H9 (cell line): ENCODE measurements around the gene PGGHG. TPM values are rescaled to one million over a fixed set of nuclear protein-coding genes. Genes with fewer than 3 reads are reported as not detected.

Source experiments
- DNase-seq: peaks from one replicate; pipeline ENCODE4 v3.0.0-alpha.2; 2017
- H2AFZ ChIP-seq: one replicate; pipeline ENCODE4 v1.6.1; 2013; ENCODE audit warnings: mild to moderate bottlenecking, low read length, control low read depth, moderate library complexity
- H2AK5ac ChIP-seq: 2 replicates; pipeline ENCODE4 v1.6.1; 2013; ENCODE audit warnings: low read length, control low read depth, mixed read lengths; ENCODE audit not compliant: insufficient read length
- H2BK120ac ChIP-seq: one replicate; pipeline ENCODE4 v1.6.1; 2013; ENCODE audit warnings: low read depth, mild to moderate bottlenecking, low read length, control low read depth, inconsistent platforms; ENCODE audit not compliant: poor library complexity, severe bottlenecking
- H2BK12ac ChIP-seq: 2 replicates; pipeline ENCODE4 v1.6.1; 2013; ENCODE audit warnings: low read length, control low read depth, mixed read lengths, low read depth; ENCODE audit not compliant: insufficient read length
- H2BK15ac ChIP-seq: 2 replicates; pipeline ENCODE4 v1.6.1; 2013; ENCODE audit warnings: low read depth, low read length, control low read depth
- H2BK20ac ChIP-seq: one replicate; pipeline ENCODE4 v1.6.1; 2013; ENCODE audit warnings: low read depth, mild to moderate bottlenecking, low read length, control low read depth, inconsistent platforms; ENCODE audit not compliant: poor library complexity, severe bottlenecking
- H2BK5ac ChIP-seq: 2 replicates; pipeline ENCODE4 v1.6.1; 2013; ENCODE audit warnings: low read length, control low read depth, mixed read lengths; ENCODE audit not compliant: insufficient read length
- H3K14ac ChIP-seq: 2 replicates; pipeline ENCODE4 v1.6.1; 2013; ENCODE audit warnings: low read length, control low read depth; ENCODE audit not compliant: insufficient read depth
- H3K18ac ChIP-seq: 2 replicates; pipeline ENCODE4 v1.6.1; 2013; ENCODE audit warnings: low read depth, mild to moderate bottlenecking, mixed read lengths, low read length, control low read depth; ENCODE audit not compliant: insufficient read length
- H3K23ac ChIP-seq: 2 replicates; pipeline ENCODE4 v1.6.1; 2013; ENCODE audit warnings: low read length, control low read depth, mixed read lengths, low read depth; ENCODE audit not compliant: insufficient read length
- H3K23me2 ChIP-seq: 2 replicates; pipeline ENCODE4 v1.6.1; 2013; ENCODE audit warnings: low read depth, mild to moderate bottlenecking, mixed read lengths, low read length, control low read depth; ENCODE audit not compliant: insufficient read length, poor library complexity, severe bottlenecking
- H3K27ac ChIP-seq: 2 replicates; pipeline ENCODE4 v1.5.1; 2013; ENCODE audit warnings: low read length, control low read depth, mixed read lengths, low read depth; ENCODE audit not compliant: insufficient read length
- H3K27me3 ChIP-seq: 2 replicates; pipeline ENCODE4 v1.6.1; 2013; ENCODE audit warnings: low read length, control low read depth, inconsistent platforms; ENCODE audit not compliant: insufficient read depth
- H3K4ac ChIP-seq: 2 replicates; pipeline ENCODE4 v1.6.1; 2013; ENCODE audit warnings: low read depth, mild to moderate bottlenecking, control low read depth, inconsistent platforms, low read length, moderate library complexity
- H3K4me1 ChIP-seq: 2 replicates; pipeline ENCODE4 v1.6.1; 2013; ENCODE audit warnings: low read length, control low read depth, inconsistent platforms; ENCODE audit not compliant: insufficient read depth
- H3K4me2 ChIP-seq: 2 replicates; pipeline ENCODE4 v1.6.1; 2013; ENCODE audit warnings: low read length, control low read depth, mixed read lengths; ENCODE audit not compliant: insufficient read length, insufficient read depth
- H3K56ac ChIP-seq: 2 replicates; pipeline ENCODE4 v1.6.1; 2013; ENCODE audit warnings: low read depth, mild to moderate bottlenecking, mixed read lengths, low read length, control low read depth; ENCODE audit not compliant: insufficient read length
- H3K79me1 ChIP-seq: 2 replicates; pipeline ENCODE4 v1.6.1; 2013; ENCODE audit warnings: low read depth, mild to moderate bottlenecking, moderate library complexity, low read length, control low read depth, inconsistent platforms; ENCODE audit not compliant: insufficient read depth, poor library complexity, severe bottlenecking
- H3K79me2 ChIP-seq: 2 replicates; pipeline ENCODE4 v1.6.1; 2013; ENCODE audit warnings: low read length, control low read depth, inconsistent platforms; ENCODE audit not compliant: insufficient read depth
- H3K9ac ChIP-seq: 2 replicates; pipeline ENCODE4 v1.6.1; 2013; ENCODE audit warnings: low read length, control low read depth, mixed read lengths; ENCODE audit not compliant: insufficient read length; ENCODE audit errors: extremely low read depth
- H3K9me3 ChIP-seq: one replicate; pipeline ENCODE4 v1.6.1; 2013; ENCODE audit warnings: low read depth, low read length, inconsistent platforms; ENCODE audit not compliant: control insufficient read depth
- H3T11ph ChIP-seq: one replicate; pipeline ENCODE4 v1.6.1; 2013; ENCODE audit warnings: mild to moderate bottlenecking, low read length, control low read depth, inconsistent platforms
- H4K20me1 ChIP-seq: one replicate; pipeline ENCODE4 v1.6.1; 2013; ENCODE audit not compliant: control insufficient read depth, insufficient read length, insufficient read depth
- H4K5ac ChIP-seq: 2 replicates; pipeline ENCODE4 v1.6.1; 2013; ENCODE audit warnings: low read depth, mild to moderate bottlenecking, mixed read lengths, low read length, control low read depth; ENCODE audit not compliant: insufficient read length
- H4K8ac ChIP-seq: replicated peaks from 2 replicates; pipeline ENCODE4 v1.6.1; 2013; ENCODE audit warnings: low read length, control low read depth, mixed read lengths, low read depth; ENCODE audit not compliant: insufficient read length
- H4K91ac ChIP-seq: 2 replicates; pipeline ENCODE4 v1.6.1; 2013; ENCODE audit warnings: low read depth, mild to moderate bottlenecking, moderate library complexity, mixed read lengths, low read length, control low read depth; ENCODE audit not compliant: insufficient read length
- H3K27ac Mint-ChIP-seq, 3 experiments: 2 replicates in 2 of 3; 3 replicates in 1 of 3; pipeline ENCODE4 v1.8.0; 2020 to 2021; ENCODE audit warnings: mixed read lengths in 3 of 3, mild to moderate bottlenecking in 1 of 3, moderate library complexity in 1 of 3
- H3K27me3 Mint-ChIP-seq: 2 replicates; pipeline ENCODE4 v1.8.0; 2021; ENCODE audit warnings: low read depth, mild to moderate bottlenecking, moderate library complexity, mixed read lengths
- H3K36me3 Mint-ChIP-seq, 3 experiments: 2 replicates in 2 of 3; 3 replicates in 1 of 3; pipeline ENCODE4 v1.8.0; 2020 to 2021; ENCODE audit warnings: low read depth in 3 of 3, mixed read lengths in 3 of 3; ENCODE audit not compliant: insufficient read depth in 1 of 3
- H3K4me1 Mint-ChIP-seq, 2 experiments: 2 replicates each; pipeline ENCODE4 v1.8.0; 2020; ENCODE audit warnings: mixed read lengths in 2 of 2
- H3K4me3 Mint-ChIP-seq, 2 experiments: 2 replicates in 1 of 2; 3 replicates in 1 of 2; pipeline ENCODE4 v1.8.0; 2020 to 2021; ENCODE audit warnings: mild to moderate bottlenecking in 2 of 2, mixed read lengths in 2 of 2, moderate library complexity in 1 of 2
- H3K9me3 Mint-ChIP-seq, 2 experiments: 2 replicates in 1 of 2; 3 replicates in 1 of 2; pipeline ENCODE4 v1.8.0; 2020; ENCODE audit warnings: mild to moderate bottlenecking in 2 of 2, mixed read lengths in 2 of 2, moderate library complexity in 1 of 2
- CTCF ChIP-seq: fragments of 200-600 bp; sonication (generic); conservative IDR thresholded peaks from 3 replicates; pipeline ENCODE4 v1.8.0; 2021; ENCODE audit warnings: antibody characterized with exemption, mild to moderate bottlenecking
- WGBS: extraction: QIAGEN DNeasy Blood & Tissue Kit; methylation state at CpG from one replicate; pipeline ENCODE4 v1.1.7; 2013; ENCODE audit warnings: missing lambda C conversion rate, low lambda C conversion rate, mixed read lengths; ENCODE audit not compliant: insufficient read length; ENCODE audit errors: extremely low coverage; 5-methylcytosine and 5-hydroxymethylcytosine counted together
- total RNA-seq: library from RNA; stranded (reverse); gene quantifications from 2 replicates; pipeline ENCODE4 v1.2.1, GENCODE V29; 2021

PGGHG gene
- total RNA-seq, 1 experiment from 2014 or later = 58.3 TPM

GRCh38 chr11:285021-285893 is 3.7 kb upstream of the PGGHG start:
- H3K18ac ChIP-seq = no peak overlapping the region
- H2AFZ ChIP-seq = no peak overlapping the region
- H3K56ac ChIP-seq = no peak overlapping the region
- TF ChIP-seq CTCF = no peak
- H3K79me1 ChIP-seq = no peaks in the 10 kb centered on the region
- H3K4me1 Mint-ChIP-seq = peaks cover 31 to 39% of the 10 kb centered on the region in 2 experiments
- H3K4ac ChIP-seq = no peak overlapping the region
- H3K14ac ChIP-seq = no peak overlapping the region; the same call in 1 of the 2 replicates
- no peak overlapping the region for H3K4me2 ChIP-seq
- H3K27ac ChIP-seq = no peak overlapping the region
- H3K23ac ChIP-seq = no peak overlapping the region
- H3K4me3 Mint-ChIP-seq = no peak overlapping the region
- no peaks in the 10 kb centered on the region for H3K4me1 ChIP-seq
- H4K20me1 ChIP-seq = no peaks in the 10 kb centered on the region
- no peak overlapping the region for H3T11ph ChIP-seq
- no peak overlapping the region for H3K9ac ChIP-seq
- H3K79me2 ChIP-seq = no peaks in the 10 kb centered on the region
- no peak overlapping the region for H2AK5ac ChIP-seq
- no peak overlapping the region for H4K91ac ChIP-seq
- H3K36me3 Mint-ChIP-seq = no peaks in the 10 kb centered on the region; a peak in 3 of 7 replicates
- no peak overlapping the region for H2BK5ac ChIP-seq
- H3K9me3 ChIP-seq = no peaks in the 10 kb centered on the region
- H2BK15ac ChIP-seq = no peak overlapping the region
- H3K23me2 ChIP-seq = peaks cover 9% of the 10 kb centered on the region
- peak overlapping the region; percentile 25 to 68 (median 68); a peak in 4 of 7 replicates for H3K27ac Mint-ChIP-seq
- no peak overlapping the region for H4K5ac ChIP-seq
- WGBS = no CpG with 5 or more reads among the region's 29 CpGs
- H3K27me3 ChIP-seq = peaks cover 7% of the 10 kb centered on the region; the same call in 1 of the 2 replicates
- peak; percentile 26 for DNase-seq
- no peak overlapping the region for H2BK20ac ChIP-seq
- H3K27me3 Mint-ChIP-seq = peaks cover 13% of the 10 kb centered on the region
- no peak overlapping the region for H2BK120ac ChIP-seq
- no peak overlapping the region for H4K8ac ChIP-seq
- H2BK12ac ChIP-seq = no peak overlapping the region
- peaks cover 0 to 2% of the 10 kb centered on the region in 2 experiments; a peak in 1 of 5 replicates for H3K9me3 Mint-ChIP-seq
